GM19023 (cell line): ENCODE results near the gene C11orf21.

Source experiments
- ATAC-seq: cut with Tn5 transposase; IDR thresholded peaks from one replicate; pipeline ENCODE4 v1.9.1; 2021; ENCODE audit warnings: mild to moderate bottlenecking, moderate library complexity; ENCODE audit not compliant: unreplicated experiment

The C11orf21 gene

DNA sequence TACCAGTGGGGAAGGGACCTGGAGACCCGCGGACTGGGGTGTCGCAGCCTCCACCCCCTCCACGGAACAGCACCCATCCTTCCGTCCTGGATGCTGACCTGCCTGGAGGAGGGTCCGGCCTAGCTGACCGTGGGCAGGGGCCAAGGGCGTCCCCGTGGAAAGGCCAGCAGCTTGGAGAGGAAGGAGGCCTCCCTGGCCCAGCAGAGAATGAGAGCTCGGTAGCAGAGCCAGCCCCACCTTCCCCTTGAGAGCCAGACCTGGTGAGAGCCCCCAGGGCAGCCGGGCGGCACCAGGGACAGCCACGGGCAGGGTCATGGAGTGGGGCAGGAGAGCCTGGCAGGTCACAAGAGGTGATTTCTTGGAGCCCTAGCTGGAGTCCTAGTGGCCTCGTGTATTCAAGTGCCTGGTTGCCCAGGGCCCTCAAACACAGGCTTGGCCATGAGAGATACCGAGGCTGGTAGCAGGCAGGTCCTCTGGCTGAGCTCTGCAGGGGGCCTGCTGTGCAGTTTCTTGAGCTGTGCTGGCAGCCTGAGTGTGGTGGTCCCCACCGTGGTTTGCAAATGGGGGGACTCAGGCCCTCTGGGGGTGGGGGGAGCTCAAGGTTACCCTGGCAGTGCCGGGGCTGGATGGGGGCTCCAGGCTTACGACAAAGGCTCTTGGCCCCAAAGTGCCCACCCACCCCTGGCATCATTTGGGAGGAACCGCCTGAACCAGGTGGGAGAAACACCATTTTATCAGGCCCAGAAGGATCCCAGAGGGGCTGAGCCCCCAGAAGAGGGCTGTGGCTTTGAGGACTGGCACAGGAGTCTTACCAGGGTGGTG lies 7.7 kb upstream of the C11orf21 start:
- ATAC-seq, result no peak

DNA sequence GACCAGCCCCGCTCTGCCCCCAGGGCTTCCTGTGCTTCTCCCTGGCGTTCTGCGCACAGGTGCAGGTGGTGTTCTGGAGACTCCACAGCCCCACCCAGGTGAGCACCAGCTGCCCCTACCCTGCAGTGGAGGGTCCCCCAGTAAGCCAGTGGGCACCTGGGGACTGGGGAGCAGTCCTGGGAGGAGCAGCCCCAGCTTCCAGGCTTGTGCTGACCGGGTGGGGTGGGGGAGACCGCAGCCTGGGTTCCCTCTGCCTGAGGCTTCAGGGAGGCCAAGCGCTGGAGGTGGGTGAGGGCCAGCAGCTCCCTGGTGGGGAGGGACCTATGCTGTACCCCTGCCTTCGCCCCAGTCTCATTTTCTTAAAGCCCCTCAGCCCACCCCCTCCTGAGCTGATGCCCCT lies 7.0 kb upstream of the C11orf21 start:
- ATAC-seq, result no peak

DNA sequence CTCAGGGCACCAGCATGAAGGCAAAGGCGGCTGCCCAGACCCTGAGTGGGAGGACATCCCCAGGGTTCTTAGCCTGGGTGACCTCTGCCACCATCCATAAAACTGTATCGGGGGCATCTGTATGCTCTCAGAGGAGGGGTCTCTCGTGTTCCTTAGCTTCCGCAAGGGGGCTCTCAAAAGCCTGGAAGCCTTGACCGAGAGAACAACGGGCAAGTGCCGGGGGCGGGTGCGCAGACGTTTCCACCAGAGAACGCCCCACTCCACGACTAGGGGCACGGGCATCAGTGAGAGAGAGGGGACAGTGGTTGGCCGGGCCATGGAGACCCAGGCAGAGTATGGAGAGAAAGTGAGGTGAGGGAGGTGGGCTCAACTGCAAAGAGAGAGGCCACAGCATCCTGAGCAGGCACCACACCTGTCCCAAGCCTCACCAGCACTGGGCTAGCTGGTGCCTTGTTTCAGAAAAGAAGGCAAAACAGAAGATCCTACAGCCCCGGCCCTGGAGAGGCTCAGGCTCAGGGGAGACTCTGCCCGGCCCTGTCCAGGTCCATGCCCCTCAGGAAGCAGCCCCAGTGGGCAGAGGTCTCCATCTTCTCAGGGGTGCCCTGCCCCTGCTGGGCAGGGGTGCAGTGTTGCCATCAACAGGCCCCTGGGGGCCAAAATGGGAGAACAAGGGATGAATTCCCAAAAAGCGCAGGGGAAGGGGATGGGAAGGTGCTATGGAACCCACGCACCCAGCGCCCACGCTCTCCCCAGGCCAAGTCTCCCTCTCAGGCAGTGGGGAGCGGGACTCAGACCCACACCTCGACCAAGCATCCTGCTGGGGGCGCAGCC lies 6.0 kb upstream of the C11orf21 start:
- ATAC-seq, result no peak

DNA sequence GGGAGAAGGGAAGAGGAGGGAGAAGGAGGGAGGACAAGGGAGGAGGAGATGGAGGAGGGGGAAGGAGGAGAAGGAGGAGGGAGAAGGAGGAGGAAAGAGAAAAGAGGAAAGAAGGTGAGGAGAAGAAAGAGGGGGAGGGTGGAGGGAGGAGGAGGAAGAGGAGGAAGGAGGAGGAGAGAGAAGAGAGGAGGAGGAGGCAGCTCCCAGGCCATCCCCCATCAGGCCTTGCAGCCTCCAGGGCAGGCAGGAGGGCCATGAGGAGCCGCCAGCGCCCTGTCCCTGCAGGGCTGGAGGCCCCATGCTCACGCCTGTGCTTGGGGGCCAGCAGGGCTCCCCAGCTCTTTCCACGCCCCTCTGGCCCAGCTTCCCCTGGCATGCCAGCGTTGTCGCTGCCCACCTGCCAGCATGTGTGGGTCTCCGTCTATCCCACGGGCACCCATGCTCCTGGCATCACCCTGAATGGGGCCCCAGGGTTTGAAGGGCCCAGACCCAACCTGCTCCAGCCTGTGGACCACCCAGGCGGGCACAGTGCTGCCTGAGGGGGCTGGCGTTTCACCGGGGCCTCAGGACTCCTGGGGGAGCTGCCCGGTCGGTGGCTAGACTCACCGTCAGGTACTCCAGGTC lies 5.3 kb upstream of the C11orf21 start:
- ATAC-seq, result no peak

DNA sequence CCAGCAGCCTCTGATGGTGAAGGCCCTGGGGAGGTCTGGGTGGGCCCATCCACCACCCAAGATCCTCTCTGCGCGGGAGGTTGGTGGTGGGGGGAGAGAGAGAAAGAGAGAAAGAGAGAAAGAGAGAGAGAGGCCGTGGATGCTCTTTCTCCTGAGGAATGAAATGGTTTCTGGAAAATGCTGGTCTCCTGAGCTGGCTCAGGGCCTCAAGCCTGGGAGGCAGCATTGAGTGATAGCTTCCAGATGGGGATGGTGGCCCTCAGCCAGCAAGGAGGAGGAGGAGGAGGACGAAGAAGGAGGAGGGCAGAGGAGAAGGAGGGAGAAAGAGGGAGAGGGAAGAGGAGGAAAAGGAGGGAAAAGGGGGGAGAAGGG lies 4.7 kb upstream of the C11orf21 start:
- no peak for ATAC-seq

DNA sequence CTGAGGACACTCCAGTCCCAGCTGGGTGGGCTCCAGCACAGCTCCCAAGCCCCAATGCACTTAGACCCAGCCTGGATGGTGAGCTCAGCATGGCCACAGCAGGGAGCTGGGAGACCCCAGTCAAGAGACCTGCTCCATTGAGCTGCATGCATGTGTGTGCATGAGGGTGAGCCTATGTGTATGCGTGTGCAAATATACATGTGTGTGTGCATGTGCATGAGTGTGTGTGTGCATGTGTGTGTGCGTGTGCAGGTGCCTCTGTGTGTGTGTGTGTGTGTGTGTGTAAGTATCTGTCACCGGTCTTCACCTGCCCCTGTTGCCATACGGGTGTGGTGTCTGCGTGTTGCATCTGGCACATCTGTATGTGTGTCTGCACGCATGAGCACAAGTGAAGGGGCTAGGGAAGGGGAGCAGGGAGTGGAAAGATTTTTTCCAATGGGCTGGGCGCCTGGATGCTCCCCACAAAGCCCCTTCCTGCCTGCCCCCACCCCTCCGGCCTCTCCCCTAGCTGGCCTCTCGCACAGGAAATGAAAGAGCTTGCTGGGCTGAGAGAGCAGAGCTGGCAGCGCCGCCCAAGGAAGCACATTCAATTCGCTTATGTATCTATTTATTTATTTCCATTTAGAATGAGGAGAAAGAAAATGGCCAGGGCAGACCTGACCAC lies 4.2 kb upstream of the C11orf21 start:
- no peak for ATAC-seq

DNA sequence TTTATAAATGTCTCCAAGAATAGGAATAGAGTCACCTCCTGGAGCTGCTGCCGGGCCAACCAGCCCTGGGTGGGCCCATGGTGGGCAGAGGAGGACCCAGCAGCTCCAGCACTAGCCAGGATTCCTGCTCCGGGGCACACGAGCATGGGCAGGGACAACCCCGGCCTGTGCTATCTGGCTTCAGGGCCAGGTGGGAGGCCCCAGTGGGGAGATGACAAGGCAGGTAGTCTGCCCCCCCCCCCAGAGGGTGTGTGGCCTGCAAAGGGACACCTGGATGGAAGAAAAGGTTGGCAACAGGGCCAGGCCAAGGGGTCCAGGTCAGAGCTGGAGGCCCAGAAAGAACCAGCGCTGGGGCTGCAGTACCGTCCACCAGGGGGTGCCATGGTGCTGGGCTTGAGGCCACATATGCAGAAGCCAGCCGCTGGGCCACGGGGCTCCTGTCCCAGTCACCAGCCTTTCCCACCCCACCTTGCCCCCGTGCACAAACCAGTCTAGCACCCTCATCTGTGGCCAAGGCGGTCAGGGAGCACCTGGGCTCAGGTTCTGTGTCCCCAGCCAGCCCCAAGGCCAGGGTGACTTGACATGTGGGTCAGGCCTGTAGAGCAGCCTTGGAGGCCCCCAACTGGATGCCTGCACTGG lies 3.5 kb upstream of the C11orf21 start:
- no peak for ATAC-seq

DNA sequence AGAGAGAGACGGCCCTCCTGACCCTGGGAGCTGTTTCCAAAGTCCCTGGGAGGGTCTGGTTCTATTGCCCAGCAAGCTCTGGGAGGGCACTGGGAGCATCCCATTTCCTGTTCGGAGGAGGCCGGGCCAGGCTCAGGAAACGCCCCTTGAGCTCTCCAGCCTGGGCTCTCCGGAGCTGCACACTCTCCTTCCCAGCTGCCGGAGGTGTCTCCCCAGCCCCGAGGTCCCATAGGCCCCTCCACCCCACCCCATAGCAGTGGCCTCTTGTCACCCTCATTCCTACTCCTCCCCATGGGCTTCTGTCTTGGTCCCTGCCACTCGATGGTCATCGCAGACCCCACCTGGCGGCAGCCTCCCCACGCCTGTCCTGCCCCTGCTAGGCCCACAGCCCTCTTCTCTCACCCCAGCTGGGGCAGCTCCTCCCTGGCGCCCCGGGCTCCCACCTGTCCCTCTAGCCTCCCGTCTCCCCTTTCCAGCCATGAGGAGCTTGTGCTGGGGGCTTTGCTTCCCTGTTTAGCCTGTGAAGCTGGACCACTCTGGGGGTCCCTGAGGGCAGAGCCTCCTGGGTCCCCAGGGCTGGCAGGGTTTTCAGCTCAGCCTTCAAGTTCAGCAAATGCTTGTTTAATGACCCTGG lies 2.9 kb upstream of the C11orf21 start:
- ATAC-seq, result no peak

DNA sequence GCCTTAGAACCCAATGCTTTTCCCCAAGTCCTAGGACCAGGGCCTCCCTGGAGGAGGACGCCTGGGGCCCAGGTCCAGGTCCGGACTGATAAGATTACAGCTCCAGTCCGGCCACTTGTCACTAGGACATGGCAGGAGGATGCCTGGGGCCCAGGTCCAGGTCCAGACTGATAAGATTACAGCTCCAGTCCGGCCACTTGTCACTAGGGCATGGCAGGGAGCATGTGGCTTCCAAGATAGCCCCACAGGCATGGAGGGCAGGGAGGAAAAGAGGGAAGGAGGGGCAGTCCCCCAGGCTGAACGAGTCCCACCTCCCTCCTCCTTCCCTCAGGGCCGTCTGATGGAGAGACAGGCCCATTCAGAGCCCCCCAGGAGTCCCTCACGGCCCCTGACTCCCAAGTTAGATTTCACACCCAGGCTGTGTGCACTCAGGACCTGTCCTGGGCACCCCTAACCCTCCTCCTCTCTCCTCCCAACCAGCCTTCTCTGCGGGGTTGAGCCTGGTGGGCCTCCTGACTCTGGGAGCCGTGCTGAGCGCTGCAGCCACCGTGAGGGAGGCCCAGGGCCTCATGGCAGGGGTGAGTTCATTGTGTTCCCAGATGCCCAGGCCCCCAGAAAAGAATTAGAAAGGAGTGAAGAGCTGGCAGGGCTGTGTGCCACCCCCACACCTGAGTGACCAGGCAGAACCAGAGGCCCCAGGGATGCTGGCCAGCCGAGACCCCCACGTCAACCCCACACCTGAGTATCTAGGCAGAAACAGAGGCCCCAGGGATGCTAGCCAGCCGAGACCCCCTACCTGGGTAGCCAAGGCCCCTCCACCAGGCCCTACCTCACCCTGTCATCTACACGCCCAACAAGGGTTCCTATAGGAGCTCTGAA lies 2.1 kb upstream of the C11orf21 start:
- ATAC-seq, result no peak

DNA sequence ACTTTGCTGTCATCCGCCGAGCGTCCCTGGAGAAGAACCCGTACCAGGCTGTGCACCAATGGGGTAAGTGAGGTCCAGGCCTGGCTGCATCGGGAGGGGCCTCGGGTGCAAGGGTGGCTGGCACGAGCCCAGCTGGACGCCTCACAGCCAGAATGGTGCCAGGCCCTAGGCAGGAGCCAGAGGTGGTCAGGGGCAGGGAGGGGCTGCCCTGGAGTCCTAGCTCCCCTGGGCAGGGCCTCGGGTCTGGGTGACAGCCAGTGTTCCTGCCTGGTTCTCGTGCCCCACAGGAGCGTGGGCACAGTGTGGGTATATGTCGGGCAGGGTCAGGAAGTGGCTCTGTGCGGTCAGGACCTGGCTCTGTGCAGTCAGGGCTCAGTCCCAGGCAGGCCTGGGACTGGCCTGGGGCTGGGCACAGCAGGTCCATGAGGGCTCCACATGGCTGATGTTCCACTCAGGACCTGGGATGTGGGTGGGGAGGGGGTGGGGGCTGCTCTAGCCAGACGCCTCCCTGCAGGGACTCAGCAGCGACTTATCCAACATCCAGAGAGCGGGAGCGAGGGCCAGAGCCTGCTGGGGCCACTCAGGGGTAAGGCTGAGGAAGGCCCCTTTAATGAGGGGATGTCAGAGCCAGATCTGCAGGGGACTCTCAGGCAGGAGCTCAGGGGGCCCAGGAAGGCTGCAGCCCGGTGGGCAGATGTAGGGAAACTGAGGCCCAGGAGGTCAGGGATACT lies 1.3 kb upstream of the C11orf21 start:
- no peak for ATAC-seq

DNA sequence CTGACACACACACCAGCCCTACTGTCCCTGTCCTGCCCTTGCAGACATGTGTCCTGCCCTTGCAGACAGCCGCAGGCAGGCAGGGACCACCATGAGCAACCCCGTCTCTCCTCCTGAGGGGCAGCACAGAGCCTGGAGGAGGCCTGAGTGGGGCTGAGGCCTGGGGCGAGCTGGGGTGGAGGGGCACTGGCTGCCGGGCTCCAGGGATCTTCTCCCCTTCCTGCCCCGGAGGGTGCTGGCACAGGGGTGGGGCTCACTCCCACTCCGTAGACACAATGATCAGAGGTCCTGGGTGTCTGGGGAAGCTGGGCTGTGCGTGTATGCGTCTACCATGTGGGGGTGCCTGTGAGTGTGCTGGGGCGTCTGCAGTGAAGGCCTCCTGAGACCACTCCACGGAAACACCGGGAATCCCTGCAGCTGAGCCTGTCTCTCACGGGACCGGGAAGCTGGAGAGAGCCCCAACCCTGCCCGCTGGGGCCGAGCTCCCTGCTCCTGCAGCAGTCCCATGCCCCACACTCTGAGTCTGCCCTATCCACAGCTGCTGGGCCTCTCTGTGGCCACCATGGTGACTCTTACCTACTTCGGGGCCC lies 683 bp upstream of the C11orf21 start:
- no peak for ATAC-seq

DNA sequence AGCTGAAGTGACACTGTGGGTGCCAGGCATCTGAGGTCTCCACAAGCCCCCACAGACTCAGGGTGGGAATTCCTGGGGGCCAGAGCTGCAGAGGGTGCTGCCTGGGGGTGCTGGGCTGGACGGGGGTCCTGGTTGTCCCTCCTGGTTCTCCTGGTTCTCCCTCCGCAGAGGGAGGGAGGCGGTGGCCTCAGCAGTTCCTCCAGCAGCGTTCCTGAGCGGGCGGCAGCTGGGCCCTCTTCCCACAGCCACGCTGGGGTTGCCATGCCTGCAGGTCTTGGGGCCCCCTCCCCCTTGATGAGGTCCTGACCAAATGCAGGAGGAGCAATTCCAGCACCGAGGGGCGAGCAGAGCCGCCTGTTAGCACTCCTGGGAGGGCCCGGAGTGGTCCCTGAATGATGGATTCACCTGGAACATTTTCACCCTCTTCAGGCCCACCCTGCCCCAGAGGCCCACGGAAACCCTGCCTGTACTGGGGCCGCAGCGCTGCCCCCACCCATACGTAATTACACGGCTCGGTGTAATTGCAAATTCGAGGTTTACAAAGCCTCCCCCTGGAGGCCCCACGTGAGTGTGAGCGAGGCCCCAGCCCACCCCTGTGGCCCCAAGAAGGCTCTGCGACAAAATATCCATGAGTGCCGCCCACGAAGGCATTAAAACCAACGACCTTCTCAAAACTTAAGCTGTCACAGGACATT lies 635 bp downstream of the C11orf21 start:
- no peak for ATAC-seq

DNA sequence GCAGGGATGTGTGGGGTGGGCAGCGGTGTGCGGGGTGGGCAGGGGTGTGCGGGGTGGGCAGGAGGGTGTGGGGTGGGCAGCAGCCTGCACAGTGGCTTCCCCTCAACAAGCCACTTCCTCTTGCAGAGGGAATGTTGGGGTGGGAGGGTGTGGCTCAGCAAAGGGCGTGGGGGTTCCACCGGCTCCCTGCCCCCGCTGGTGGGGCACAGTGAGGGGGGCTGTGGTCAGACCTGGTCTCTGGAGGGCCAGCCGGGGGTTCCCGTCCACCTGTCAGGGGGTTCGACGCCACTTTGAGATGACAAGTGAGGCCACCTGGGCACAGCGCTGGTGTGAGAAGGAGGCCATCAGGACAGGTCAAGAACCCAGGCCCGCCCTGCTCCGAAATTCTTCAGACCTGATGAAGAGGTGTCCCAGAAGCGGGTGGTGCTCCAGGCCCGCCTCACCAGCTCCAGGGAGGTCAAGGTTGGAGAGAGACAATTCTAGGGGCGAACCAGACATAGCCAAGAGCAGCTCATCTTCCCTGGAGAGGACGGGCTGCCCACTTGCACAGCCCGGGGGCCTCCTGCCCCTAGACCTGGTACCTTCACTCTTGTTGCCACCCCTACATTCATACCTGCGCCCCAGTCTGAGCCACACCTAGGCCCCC lies 1.3 kb downstream of the C11orf21 start:
- ATAC-seq, result no peak

DNA sequence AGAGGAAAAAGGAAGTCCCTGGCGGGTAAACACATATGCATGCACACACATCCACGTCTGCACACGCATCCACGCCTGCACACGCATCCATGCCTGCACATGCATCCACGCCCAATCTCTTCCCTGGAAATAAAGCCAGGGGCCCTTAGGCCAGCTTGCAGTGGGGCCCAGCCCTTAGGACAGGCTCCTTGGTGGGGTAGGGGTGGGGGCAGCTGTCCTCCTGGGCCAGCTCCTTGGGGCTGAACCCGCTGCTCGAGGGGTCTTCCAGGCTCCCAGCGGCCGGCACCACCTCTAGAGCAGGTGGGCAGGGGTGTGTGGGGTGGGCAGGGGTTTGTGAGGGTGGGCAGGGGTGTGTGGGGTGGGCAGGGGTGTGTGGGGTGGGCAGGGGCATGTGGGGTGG lies 1.9 kb downstream of the C11orf21 start:
- ATAC-seq, result no peak

DNA sequence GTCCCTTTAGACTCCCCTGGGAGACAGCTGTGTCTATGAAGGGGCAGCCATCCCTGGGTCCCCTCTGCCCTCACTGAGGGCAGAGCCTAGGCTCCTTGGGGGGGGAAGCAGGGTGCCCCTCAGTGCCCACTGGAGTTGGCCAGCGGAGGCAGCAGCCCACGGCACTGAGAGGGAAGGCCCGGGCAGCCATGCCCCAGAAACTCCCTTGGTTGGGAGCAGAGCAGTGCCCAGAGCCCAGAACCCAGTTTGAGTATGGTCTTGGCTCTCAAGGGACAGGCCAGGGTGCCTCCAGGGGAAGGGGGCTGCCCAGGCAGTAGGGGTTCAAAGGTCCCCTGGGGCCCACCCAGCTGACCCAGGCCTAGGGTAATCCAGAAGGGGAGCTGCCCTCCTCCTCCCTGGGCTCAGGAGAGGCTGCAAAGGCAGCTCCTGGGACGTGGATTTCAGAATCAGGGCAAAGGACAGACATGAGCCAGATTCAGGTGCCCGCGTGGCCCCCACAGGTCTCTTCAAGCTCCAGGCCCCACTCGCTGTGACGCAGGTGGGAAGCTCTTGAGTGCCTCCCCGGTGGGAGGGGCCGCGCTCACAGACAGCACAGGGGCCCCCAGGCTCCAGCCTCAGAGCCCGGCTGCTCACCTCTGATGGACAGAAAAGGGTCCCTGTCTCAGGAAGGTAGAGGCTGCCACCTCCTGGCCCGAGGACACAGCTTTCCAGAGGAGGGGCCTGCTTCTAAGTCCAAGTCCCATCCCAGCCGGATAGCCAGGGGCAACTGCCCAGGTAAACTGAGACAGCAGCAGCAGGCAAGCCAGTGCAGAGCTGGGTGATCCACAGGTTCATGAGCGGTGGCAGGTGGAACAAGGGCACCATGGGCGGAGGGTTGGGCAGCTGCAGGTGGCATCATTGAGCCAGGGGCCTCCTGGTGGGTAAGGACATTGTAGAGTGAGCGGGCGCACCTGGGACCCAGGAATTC lies 2.6 kb downstream of the C11orf21 start:
- no peak for ATAC-seq

DNA sequence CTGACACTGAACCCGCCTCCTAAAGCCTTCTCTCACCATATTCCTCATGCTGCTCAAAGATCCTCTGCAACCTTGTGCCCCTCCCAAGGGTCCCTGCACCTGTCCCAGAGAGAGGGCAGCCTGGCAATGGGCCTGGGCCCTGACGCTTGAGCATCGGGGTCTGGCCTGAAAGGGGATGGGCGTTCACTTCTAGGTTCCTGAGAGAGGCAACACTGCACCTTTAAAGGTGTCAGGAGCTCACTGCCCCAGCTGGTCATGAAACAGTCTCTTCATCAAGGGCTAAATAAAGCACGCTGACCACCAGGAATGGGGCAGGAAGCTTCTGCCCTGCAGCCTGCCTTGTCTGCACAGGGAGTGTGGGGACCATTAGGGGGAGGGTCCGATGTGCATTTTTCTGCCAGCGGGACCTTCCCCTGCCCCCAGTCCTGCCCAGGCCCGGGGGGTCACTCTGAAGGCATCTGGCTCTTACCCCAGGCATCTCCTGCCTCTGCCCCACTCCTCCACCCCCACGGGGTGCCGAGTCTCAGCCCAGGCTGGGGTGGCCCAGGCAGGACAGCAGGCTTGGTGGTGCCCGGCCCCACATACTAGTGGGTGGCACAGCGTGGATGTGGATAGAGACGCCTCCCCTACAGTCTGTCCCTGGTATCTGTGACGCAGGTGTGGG lies 3.5 kb downstream of the C11orf21 start:
- no peak for ATAC-seq
